HepG2 (cell line): ENCODE measurements around the gene PARP6. TPM values are rescaled to one million over a fixed set of nuclear protein-coding genes. Genes with fewer than 3 reads are reported as not detected.

Source experiments
- FOSL2 ChIP-seq: sonication (generic); formaldehyde crosslinking; IDR thresholded peaks from 2 replicates; pipeline ENCODE4 v1.4.0; 2020; ENCODE audit warnings: missing genetic modification reagents
- KAT8 ChIP-seq: IDR thresholded peaks from 2 replicates; pipeline ENCODE4 v1.6.1; 2016; ENCODE audit warnings: missing genetic modification reagents, missing compliant biosample characterization
- PITX1 ChIP-seq: sonication (generic); formaldehyde crosslinking; IDR thresholded peaks from 2 replicates; pipeline ENCODE4 v1.5.1; 2020; ENCODE audit warnings: mild to moderate bottlenecking, missing genetic modification reagents
- TAF1 ChIP-seq: sonication (generic); formaldehyde crosslinking; IDR thresholded peaks from 2 replicates; pipeline ENCODE4 v1.4.0; 2020; ENCODE audit warnings: missing genetic modification reagents
- THAP9 ChIP-seq: sonication (generic); formaldehyde crosslinking; IDR thresholded peaks from 2 replicates; pipeline ENCODE4; 2020; ENCODE audit warnings: missing genetic modification reagents, mild to moderate bottlenecking, borderline replicate concordance
- ZNF296 ChIP-seq: sonication (generic); formaldehyde crosslinking; conservative IDR thresholded peaks from 2 replicates; pipeline ENCODE4 v1.5.0; 2020; ENCODE audit warnings: mild to moderate bottlenecking, missing genetic modification reagents
- polyA plus RNA-seq, 8 experiments: library from polyadenylated mRNA; depleted of rRNA in 3 of 8; stranded (reverse) in 7 of 8; unstranded in 1 of 8; fragments of >200 nt; fragmentation: Illumina TruSeq in 4 of 8; extraction: Trizol in 4 of 8; gene quantifications; 2 replicates each; pipeline versions ENCODE4 v1.2.1 to v1.2.3, GENCODE V29; 2011 to 2016; ENCODE audit warnings: low read depth in 4 of 8, missing spikeins in 1 of 8, mixed read lengths in 1 of 8; ENCODE audit not compliant: insufficient read depth in 1 of 8
- total RNA-seq, 5 experiments: library from RNA; depleted of rRNA; stranded (reverse); fragments of >200 nt; fragmentation: Illumina TruSeq; extraction: Trizol; gene quantifications; 2 replicates each; pipeline ENCODE4 v1.2.3, GENCODE V29; 2016; ENCODE audit warnings: low read depth in 1 of 5
- TF ChIP-seq, protein P1 (sequence below), 2 experiments: sonication (generic) in 1 of 2; formaldehyde crosslinking in 1 of 2; IDR thresholded peaks; 2 replicates each; pipeline versions ENCODE4 v1.4.0 to v1.6.1; 2016 to 2020; ENCODE audit warnings: borderline replicate concordance in 1 of 2, low read depth in 1 of 2, mild to moderate bottlenecking in 1 of 2, missing genetic modification reagents in 1 of 2
- TF ChIP-seq, protein P2 (sequence below): sonication (generic); formaldehyde crosslinking; IDR thresholded peaks from 2 replicates; pipeline ENCODE4 v1.4.0; 2020; ENCODE audit warnings: mild to moderate bottlenecking, missing genetic modification reagents
- TF ChIP-seq, protein P3 (sequence below): sonication (generic); formaldehyde crosslinking; IDR thresholded peaks from 2 replicates; pipeline ENCODE4 v1.5.0; 2020; ENCODE audit warnings: mild to moderate bottlenecking, missing genetic modification reagents, borderline replicate concordance

PARP6 gene
- total and polyA plus RNA-seq, 2 of the 13 experiments (the other 11 are each of a cell fraction or from before 2014, with no cell fraction given) = 0.22 to 0.87 TPM

DNA sequence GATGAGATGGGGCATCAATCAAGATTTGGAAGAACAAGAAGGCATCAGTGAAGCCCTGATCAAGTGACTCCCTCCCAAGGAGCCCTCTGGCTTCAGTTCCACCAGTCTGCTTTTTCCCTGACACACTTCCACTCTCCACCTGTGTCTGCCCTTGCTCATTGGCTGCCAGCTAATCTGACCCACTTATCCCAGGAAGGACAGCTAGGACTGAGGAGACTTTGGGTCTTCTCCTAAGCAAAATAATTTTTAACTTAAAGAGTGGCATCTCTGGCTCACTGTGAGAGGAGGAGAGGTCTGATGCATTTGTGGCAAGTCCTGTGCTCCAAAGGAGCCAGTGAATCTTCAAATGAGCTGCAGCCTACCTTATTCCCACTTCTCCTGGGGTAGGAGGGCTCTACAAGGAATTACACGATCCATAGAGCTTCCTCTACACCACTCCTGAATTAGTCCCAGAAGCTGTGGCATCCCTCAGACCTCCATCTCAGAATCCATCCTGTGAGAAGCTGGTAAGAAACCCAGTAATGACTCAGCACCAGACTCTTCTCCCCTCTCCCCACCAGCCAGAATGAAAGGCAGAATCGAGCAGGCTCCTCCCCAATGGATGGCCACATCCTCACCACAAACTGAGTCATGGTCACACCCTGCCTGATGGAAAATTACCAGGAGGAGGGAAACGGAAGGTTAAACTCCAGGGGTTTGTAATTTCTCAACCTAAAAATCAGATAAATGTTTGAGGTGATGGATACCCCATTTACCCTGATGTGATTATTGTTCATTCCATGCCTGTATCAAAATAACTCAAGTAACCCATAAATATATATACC lies 35.1 kb downstream of the PARP6 start (continued):
- no peak for TF ChIP-seq THAP9
- TF ChIP-seq ZNF296 = no peak
- TF ChIP-seq, protein P1, sequence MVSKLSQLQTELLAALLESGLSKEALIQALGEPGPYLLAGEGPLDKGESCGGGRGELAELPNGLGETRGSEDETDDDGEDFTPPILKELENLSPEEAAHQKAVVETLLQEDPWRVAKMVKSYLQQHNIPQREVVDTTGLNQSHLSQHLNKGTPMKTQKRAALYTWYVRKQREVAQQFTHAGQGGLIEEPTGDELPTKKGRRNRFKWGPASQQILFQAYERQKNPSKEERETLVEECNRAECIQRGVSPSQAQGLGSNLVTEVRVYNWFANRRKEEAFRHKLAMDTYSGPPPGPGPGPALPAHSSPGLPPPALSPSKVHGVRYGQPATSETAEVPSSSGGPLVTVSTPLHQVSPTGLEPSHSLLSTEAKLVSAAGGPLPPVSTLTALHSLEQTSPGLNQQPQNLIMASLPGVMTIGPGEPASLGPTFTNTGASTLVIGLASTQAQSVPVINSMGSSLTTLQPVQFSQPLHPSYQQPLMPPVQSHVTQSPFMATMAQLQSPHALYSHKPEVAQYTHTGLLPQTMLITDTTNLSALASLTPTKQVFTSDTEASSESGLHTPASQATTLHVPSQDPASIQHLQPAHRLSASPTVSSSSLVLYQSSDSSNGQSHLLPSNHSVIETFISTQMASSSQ (IDR thresholded peaks at IDR 0.05; ENCODE audit: low read depth) = no peak
- TF ChIP-seq, protein P1 (CRISPR knock-in tag; IDR thresholded peaks at IDR 0.05; ENCODE audit: borderline replicate concordance) = no peak
- TF ChIP-seq TAF1 (CRISPR knock-in tag) = peak; percentile 72; the same call in 1 of the 2 replicates
- no peak for TF ChIP-seq KAT8
- TF ChIP-seq, protein P2, sequence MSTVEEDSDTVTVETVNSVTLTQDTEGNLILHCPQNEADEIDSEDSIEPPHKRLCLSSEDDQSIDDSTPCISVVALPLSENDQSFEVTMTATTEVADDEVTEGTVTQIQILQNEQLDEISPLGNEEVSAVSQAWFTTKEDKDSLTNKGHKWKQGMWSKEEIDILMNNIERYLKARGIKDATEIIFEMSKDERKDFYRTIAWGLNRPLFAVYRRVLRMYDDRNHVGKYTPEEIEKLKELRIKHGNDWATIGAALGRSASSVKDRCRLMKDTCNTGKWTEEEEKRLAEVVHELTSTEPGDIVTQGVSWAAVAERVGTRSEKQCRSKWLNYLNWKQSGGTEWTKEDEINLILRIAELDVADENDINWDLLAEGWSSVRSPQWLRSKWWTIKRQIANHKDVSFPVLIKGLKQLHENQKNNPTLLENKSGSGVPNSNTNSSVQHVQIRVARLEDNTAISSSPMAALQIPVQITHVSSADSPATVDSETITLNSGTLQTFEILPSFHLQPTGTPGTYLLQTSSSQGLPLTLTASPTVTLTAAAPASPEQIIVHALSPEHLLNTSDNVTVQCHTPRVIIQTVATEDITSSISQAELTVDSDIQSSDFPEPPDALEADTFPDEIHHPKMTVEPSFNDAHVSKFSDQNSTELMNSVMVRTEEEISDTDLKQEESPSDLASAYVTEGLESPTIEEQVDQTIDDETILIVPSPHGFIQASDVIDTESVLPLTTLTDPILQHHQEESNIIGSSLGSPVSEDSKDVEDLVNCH (CRISPR knock-in tag) = no peak
- no peak for TF ChIP-seq PITX1 (CRISPR knock-in tag)
- TF ChIP-seq, protein P3, sequence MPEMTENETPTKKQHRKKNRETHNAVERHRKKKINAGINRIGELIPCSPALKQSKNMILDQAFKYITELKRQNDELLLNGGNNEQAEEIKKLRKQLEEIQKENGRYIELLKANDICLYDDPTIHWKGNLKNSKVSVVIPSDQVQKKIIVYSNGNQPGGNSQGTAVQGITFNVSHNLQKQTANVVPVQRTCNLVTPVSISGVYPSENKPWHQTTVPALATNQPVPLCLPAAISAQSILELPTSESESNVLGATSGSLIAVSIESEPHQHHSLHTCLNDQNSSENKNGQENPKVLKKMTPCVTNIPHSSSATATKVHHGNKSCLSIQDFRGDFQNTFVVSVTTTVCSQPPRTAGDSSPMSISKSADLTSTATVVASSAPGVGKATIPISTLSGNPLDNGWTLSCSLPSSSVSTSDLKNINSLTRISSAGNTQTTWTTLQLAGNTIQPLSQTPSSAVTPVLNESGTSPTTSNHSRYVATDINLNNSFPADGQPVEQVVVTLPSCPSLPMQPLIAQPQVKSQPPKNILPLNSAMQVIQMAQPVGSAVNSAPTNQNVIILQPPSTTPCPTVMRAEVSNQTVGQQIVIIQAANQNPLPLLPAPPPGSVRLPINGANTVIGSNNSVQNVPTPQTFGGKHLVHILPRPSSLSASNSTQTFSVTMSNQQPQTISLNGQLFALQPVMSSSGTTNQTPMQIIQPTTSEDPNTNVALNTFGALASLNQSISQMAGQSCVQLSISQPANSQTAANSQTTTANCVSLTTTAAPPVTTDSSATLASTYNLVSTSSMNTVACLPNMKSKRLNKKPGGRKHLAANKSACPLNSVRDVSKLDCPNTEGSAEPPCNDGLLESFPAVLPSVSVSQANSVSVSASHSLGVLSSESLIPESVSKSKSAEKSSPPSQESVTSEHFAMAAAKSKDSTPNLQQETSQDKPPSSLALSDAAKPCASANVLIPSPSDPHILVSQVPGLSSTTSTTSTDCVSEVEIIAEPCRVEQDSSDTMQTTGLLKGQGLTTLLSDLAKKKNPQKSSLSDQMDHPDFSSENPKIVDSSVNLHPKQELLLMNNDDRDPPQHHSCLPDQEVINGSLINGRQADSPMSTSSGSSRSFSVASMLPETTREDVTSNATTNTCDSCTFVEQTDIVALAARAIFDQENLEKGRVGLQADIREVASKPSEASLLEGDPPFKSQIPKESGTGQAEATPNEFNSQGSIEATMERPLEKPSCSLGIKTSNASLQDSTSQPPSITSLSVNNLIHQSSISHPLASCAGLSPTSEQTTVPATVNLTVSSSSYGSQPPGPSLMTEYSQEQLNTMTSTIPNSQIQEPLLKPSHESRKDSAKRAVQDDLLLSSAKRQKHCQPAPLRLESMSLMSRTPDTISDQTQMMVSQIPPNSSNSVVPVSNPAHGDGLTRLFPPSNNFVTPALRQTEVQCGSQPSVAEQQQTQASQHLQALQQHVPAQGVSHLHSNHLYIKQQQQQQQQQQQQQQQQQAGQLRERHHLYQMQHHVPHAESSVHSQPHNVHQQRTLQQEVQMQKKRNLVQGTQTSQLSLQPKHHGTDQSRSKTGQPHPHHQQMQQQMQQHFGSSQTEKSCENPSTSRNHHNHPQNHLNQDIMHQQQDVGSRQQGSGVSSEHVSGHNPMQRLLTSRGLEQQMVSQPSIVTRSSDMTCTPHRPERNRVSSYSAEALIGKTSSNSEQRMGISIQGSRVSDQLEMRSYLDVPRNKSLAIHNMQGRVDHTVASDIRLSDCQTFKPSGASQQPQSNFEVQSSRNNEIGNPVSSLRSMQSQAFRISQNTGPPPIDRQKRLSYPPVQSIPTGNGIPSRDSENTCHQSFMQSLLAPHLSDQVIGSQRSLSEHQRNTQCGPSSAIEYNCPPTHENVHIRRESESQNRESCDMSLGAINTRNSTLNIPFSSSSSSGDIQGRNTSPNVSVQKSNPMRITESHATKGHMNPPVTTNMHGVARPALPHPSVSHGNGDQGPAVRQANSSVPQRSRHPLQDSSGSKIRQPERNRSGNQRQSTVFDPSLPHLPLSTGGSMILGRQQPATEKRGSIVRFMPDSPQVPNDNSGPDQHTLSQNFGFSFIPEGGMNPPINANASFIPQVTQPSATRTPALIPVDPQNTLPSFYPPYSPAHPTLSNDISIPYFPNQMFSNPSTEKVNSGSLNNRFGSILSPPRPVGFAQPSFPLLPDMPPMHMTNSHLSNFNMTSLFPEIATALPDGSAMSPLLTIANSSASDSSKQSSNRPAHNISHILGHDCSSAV (CRISPR knock-in tag) = no peak
- peak; percentile 93 for TF ChIP-seq FOSL2
